GM23338 (cell line): ENCODE measurements around the gene TLNRD1.

Experiments used
- EZH2 ChIP-seq: fragments of 200-600 bp; sonication (generic); IDR thresholded peaks from one replicate; pipeline ENCODE4 v1.8.0; 2017; ENCODE audit warnings: antibody characterized with exemption, mild to moderate bottlenecking, low read depth; ENCODE audit not compliant: unreplicated experiment
- EZH2phosphoT487 ChIP-seq: fragments of 200-600 bp; sonication (generic); IDR thresholded peaks from one replicate; pipeline ENCODE4 v1.8.1; 2018; ENCODE audit warnings: antibody characterized with exemption; ENCODE audit not compliant: unreplicated experiment
- NANOG ChIP-seq: IDR thresholded peaks from 2 replicates; pipeline ENCODE4 v1.6.1; 2016; ENCODE audit warnings: antibody characterized with exemption, borderline replicate concordance
- POLR2AphosphoS5 ChIP-seq: IDR thresholded peaks from 2 replicates; pipeline ENCODE4 v1.6.1; 2016; ENCODE audit warnings: antibody characterized with exemption, low read depth
- TF ChIP-seq, protein P1 (sequence below), 2 experiments: fragments of 200-600 bp in 1 of 2; sonication (generic) in 1 of 2; conservative IDR thresholded peaks; 2 replicates each; pipeline versions ENCODE4 v1.5.1 to v1.6.1; 2016 to 2017; ENCODE audit warnings: antibody characterized with exemption in 2 of 2, low read depth in 2 of 2, mild to moderate bottlenecking in 2 of 2, moderate library complexity in 1 of 2
- TF ChIP-seq, protein P2 (sequence below): IDR thresholded peaks from one replicate; pipeline ENCODE4 v1.6.1; 2018; ENCODE audit warnings: antibody characterized with exemption; ENCODE audit not compliant: unreplicated experiment

- TF ChIP-seq NANOG = no peak
- TF ChIP-seq EZH2 = no peak
- TF ChIP-seq, protein P1, sequence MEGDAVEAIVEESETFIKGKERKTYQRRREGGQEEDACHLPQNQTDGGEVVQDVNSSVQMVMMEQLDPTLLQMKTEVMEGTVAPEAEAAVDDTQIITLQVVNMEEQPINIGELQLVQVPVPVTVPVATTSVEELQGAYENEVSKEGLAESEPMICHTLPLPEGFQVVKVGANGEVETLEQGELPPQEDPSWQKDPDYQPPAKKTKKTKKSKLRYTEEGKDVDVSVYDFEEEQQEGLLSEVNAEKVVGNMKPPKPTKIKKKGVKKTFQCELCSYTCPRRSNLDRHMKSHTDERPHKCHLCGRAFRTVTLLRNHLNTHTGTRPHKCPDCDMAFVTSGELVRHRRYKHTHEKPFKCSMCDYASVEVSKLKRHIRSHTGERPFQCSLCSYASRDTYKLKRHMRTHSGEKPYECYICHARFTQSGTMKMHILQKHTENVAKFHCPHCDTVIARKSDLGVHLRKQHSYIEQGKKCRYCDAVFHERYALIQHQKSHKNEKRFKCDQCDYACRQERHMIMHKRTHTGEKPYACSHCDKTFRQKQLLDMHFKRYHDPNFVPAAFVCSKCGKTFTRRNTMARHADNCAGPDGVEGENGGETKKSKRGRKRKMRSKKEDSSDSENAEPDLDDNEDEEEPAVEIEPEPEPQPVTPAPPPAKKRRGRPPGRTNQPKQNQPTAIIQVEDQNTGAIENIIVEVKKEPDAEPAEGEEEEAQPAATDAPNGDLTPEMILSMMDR (conservative IDR thresholded peaks at IDR 0.05; ENCODE audit: low read depth in 2 of 2) = no peak
- TF ChIP-seq EZH2phosphoT487 = no peak
- no peak for TF ChIP-seq POLR2AphosphoS5
- TF ChIP-seq, protein P2, sequence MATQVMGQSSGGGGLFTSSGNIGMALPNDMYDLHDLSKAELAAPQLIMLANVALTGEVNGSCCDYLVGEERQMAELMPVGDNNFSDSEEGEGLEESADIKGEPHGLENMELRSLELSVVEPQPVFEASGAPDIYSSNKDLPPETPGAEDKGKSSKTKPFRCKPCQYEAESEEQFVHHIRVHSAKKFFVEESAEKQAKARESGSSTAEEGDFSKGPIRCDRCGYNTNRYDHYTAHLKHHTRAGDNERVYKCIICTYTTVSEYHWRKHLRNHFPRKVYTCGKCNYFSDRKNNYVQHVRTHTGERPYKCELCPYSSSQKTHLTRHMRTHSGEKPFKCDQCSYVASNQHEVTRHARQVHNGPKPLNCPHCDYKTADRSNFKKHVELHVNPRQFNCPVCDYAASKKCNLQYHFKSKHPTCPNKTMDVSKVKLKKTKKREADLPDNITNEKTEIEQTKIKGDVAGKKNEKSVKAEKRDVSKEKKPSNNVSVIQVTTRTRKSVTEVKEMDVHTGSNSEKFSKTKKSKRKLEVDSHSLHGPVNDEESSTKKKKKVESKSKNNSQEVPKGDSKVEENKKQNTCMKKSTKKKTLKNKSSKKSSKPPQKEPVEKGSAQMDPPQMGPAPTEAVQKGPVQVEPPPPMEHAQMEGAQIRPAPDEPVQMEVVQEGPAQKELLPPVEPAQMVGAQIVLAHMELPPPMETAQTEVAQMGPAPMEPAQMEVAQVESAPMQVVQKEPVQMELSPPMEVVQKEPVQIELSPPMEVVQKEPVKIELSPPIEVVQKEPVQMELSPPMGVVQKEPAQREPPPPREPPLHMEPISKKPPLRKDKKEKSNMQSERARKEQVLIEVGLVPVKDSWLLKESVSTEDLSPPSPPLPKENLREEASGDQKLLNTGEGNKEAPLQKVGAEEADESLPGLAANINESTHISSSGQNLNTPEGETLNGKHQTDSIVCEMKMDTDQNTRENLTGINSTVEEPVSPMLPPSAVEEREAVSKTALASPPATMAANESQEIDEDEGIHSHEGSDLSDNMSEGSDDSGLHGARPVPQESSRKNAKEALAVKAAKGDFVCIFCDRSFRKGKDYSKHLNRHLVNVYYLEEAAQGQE = no peak
These were observed 37.4 kb downstream of the TLNRD1 start for GRCh38 chr15:81037952-81038743.
